Measurements from ENCODE around the gene ZNF750.

Gene ZNF750

GRCh38 chr17:82862737-82863382 is 23.0 kb upstream of the ZNF750 start:
- no peak overlapping the region for H3K4me3 ChIP-seq (ENCODE audit: low read depth, low read length, poor library complexity, severe bottlenecking)
- H2AFZ ChIP-seq (ENCODE audit: low read length) = no peak overlapping the region
- no peaks in the 10 kb centered on the region for H3K27me3 ChIP-seq (ENCODE audit: insufficient read depth, low read length)
- H3K4me1 ChIP-seq (ENCODE audit: insufficient read depth, low read length, severe bottlenecking) = peaks cover 74% of the 10 kb centered on the region
- no peaks in the 10 kb centered on the region for H3K79me2 ChIP-seq (ENCODE audit: insufficient read depth, low read length)
- H3K27ac ChIP-seq (ENCODE audit: low read depth, low read length, poor library complexity, severe bottlenecking) = peak overlapping the region; percentile 75
- H4K20me1 ChIP-seq (ENCODE audit: insufficient read depth, low read length) = no peaks in the 10 kb centered on the region
- H3K4me2 ChIP-seq (ENCODE audit: low read length) = no peak overlapping the region
- no peaks in the 10 kb centered on the region for H3K9me2 ChIP-seq (ENCODE audit: low read depth, low read length)
- no peak overlapping the region; the same call in 1 of the 2 replicates for H3K9ac ChIP-seq (ENCODE audit: low read length)
- no peaks in the 10 kb centered on the region for H3F3A ChIP-seq (ENCODE audit: insufficient read depth, low read length)
- no peak for TF ChIP-seq EZH2 (IDR thresholded peaks at IDR 0.05; ENCODE audit: borderline replicate concordance, low read length)
- TF ChIP-seq, protein P1, sequence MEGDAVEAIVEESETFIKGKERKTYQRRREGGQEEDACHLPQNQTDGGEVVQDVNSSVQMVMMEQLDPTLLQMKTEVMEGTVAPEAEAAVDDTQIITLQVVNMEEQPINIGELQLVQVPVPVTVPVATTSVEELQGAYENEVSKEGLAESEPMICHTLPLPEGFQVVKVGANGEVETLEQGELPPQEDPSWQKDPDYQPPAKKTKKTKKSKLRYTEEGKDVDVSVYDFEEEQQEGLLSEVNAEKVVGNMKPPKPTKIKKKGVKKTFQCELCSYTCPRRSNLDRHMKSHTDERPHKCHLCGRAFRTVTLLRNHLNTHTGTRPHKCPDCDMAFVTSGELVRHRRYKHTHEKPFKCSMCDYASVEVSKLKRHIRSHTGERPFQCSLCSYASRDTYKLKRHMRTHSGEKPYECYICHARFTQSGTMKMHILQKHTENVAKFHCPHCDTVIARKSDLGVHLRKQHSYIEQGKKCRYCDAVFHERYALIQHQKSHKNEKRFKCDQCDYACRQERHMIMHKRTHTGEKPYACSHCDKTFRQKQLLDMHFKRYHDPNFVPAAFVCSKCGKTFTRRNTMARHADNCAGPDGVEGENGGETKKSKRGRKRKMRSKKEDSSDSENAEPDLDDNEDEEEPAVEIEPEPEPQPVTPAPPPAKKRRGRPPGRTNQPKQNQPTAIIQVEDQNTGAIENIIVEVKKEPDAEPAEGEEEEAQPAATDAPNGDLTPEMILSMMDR (IDR thresholded peaks at IDR 0.05; ENCODE audit: low read length) = no peak
- H3K9me3 ChIP-seq (ENCODE audit: low read length) = no peaks in the 10 kb centered on the region
- H3K36me3 ChIP-seq (ENCODE audit: insufficient read depth, low read length) = no peaks in the 10 kb centered on the region

DNA sequence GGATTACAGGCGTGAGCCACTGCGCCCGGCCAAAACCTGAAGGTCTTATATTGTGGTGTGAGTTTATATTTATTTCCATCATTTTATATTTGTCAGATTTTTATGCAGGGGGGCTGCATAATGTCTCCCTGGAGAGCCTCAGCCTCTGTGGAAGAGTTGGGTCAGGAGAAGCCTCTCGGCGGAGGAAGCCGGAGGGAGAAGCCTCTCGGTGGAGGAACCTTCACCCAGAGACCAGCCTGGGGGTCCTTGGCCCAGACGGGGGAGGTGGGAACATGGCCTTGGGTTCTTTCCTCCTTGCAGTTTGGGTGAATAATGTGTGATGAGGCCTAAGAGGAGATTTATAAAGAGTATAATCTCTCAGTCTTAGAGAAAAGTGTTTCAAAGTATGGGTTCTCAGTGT is 22.4 kb upstream of the ZNF750 start:
- Histone ChIP-seq H3K9ac (ENCODE audit: low read length) (no peak overlapping the region), H3K27me3 (ENCODE audit: insufficient read depth, low read length) (no peaks in the 10 kb centered on the region), H3K9me3 (ENCODE audit: low read length) (no peaks in the 10 kb centered on the region), H2AFZ (ENCODE audit: low read length) (no peak overlapping the region), H3K27ac (ENCODE audit: low read depth, low read length, poor library complexity, severe bottlenecking) (peak overlapping the region; percentile 75), H3K9me2 (ENCODE audit: low read depth, low read length) (no peaks in the 10 kb centered on the region), H3K79me2 (ENCODE audit: insufficient read depth, low read length) (no peaks in the 10 kb centered on the region), H4K20me1 (ENCODE audit: insufficient read depth, low read length) (no peaks in the 10 kb centered on the region), H3K4me2 (ENCODE audit: low read length) (no peak overlapping the region), H3F3A (ENCODE audit: insufficient read depth, low read length) (no peaks in the 10 kb centered on the region), H3K36me3 (ENCODE audit: insufficient read depth, low read length) (no peaks in the 10 kb centered on the region), H3K4me3 (ENCODE audit: low read depth, low read length, poor library complexity, severe bottlenecking) (no peak overlapping the region), H3K4me1 (ENCODE audit: insufficient read depth, low read length, severe bottlenecking) (peaks cover 74% of the 10 kb centered on the region)
- TF ChIP-seq, protein P1 (IDR thresholded peaks at IDR 0.05; ENCODE audit: low read length) = no peak
- TF ChIP-seq EZH2 (IDR thresholded peaks at IDR 0.05; ENCODE audit: borderline replicate concordance, low read length) = no peak

GRCh38 chr17:82861393-82861775 is 21.6 kb upstream of the ZNF750 start:
- peaks cover 71% of the 10 kb centered on the region for H3K4me1 ChIP-seq (ENCODE audit: insufficient read depth, low read length, severe bottlenecking)
- no peak for TF ChIP-seq EZH2 (IDR thresholded peaks at IDR 0.05; ENCODE audit: borderline replicate concordance, low read length)
- TF ChIP-seq, protein P1 (IDR thresholded peaks at IDR 0.05; ENCODE audit: low read length) = no peak
- no peaks in the 10 kb centered on the region for H3K9me2 ChIP-seq (ENCODE audit: low read depth, low read length)
- H3F3A ChIP-seq (ENCODE audit: insufficient read depth, low read length) = no peaks in the 10 kb centered on the region
- no peaks in the 10 kb centered on the region for H4K20me1 ChIP-seq (ENCODE audit: insufficient read depth, low read length)
- H3K79me2 ChIP-seq (ENCODE audit: insufficient read depth, low read length) = no peaks in the 10 kb centered on the region
- H2AFZ ChIP-seq (ENCODE audit: low read length) = no peak overlapping the region
- H3K27ac ChIP-seq (ENCODE audit: low read depth, low read length, poor library complexity, severe bottlenecking) = no peak overlapping the region
- no peaks in the 10 kb centered on the region for H3K9me3 ChIP-seq (ENCODE audit: low read length)
- no peaks in the 10 kb centered on the region for H3K36me3 ChIP-seq (ENCODE audit: insufficient read depth, low read length)
- H3K4me2 ChIP-seq (ENCODE audit: low read length) = no peak overlapping the region
- H3K27me3 ChIP-seq (ENCODE audit: insufficient read depth, low read length) = no peaks in the 10 kb centered on the region
- no peak overlapping the region for H3K4me3 ChIP-seq (ENCODE audit: low read depth, low read length, poor library complexity, severe bottlenecking)
- H3K9ac ChIP-seq (ENCODE audit: low read length) = no peak overlapping the region

All from OCI-LY1 (cell line).